Progenitor cell of endocrine pancreas (in vitro differentiated cells): ENCODE data around the gene ATRN. TPM values are rescaled to one million over a fixed set of nuclear protein-coding genes. Genes with fewer than 3 reads are reported as not detected.
A peak's percentile ranks its signal among the peaks of the same experiment; 100 is the strongest.

Source experiments
- DNase-seq: peaks from one replicate; pipeline ENCODE4 v3.0.0; 2021; ENCODE audit warnings: low spot score; ENCODE audit not compliant: unreplicated experiment
- H3K27ac Mint-ChIP-seq: 2 replicates; pipeline ENCODE4 v1.8.0; 2021; ENCODE audit warnings: mild to moderate bottlenecking, moderate library complexity, mixed read lengths
- H3K27me3 Mint-ChIP-seq: 2 replicates; pipeline ENCODE4 v1.8.0; 2021; ENCODE audit warnings: mixed read lengths
- H3K36me3 Mint-ChIP-seq: 2 replicates; pipeline ENCODE4 v1.8.0; 2022; ENCODE audit warnings: mixed read lengths; ENCODE audit not compliant: insufficient read depth
- H3K4me1 Mint-ChIP-seq: 2 replicates; pipeline ENCODE4 v1.8.0; 2021; ENCODE audit warnings: low read depth, mixed read lengths
- H3K4me3 Mint-ChIP-seq: 2 replicates; pipeline ENCODE4 v1.8.0; 2021; ENCODE audit warnings: low read depth, mild to moderate bottlenecking, moderate library complexity, mixed read lengths
- H3K9me3 Mint-ChIP-seq: 2 replicates; pipeline ENCODE4 v1.8.0; 2021; ENCODE audit warnings: low read depth, mixed read lengths
- CTCF ChIP-seq: fragments of 200-600 bp; sonication (generic); IDR thresholded peaks from one replicate; pipeline ENCODE4 v1.5.0; 2021; ENCODE audit warnings: antibody characterized with exemption, mild to moderate bottlenecking; ENCODE audit not compliant: unreplicated experiment
- total RNA-seq: library from RNA; stranded (reverse); gene quantifications from 2 replicates; pipeline ENCODE4 v1.2.1, GENCODE V29; 2021

The ATRN gene
- total RNA-seq, 1 donor from 2014 or later: 54.5 TPM

- no peak for DNase-seq
- no peak for TF ChIP-seq CTCF
- peaks cover 11% of the 10 kb centered on the region for H3K4me1 Mint-ChIP-seq
- H3K27me3 Mint-ChIP-seq: peaks cover 7% of the 10 kb centered on the region
- peaks cover 3% of the 10 kb centered on the region for H3K36me3 Mint-ChIP-seq
- H3K4me3 Mint-ChIP-seq: no peak overlapping the region
- no peaks in the 10 kb centered on the region for H3K9me3 Mint-ChIP-seq
- no peak overlapping the region for H3K27ac Mint-ChIP-seq
Measured at GRCh38 chr20:3654326-3655130, 183.7 kb downstream of the ATRN start.

GRCh38 chr20:3655131-3655405 is 184.2 kb downstream of the ATRN start:
- H3K9me3 Mint-ChIP-seq: no peaks in the 10 kb centered on the region
- DNase-seq: no peak
- H3K27ac Mint-ChIP-seq: no peak overlapping the region
- H3K4me3 Mint-ChIP-seq: no peak overlapping the region
- peaks cover 3% of the 10 kb centered on the region for H3K36me3 Mint-ChIP-seq
- H3K27me3 Mint-ChIP-seq: peaks cover 11% of the 10 kb centered on the region
- no peak for TF ChIP-seq CTCF
- H3K4me1 Mint-ChIP-seq: peaks cover 11% of the 10 kb centered on the region

- no peak overlapping the region for H3K27ac Mint-ChIP-seq
- H3K9me3 Mint-ChIP-seq: no peaks in the 10 kb centered on the region
- TF ChIP-seq CTCF: no peak
- H3K4me1 Mint-ChIP-seq: peaks cover 11% of the 10 kb centered on the region
- DNase-seq: no peak
- peaks cover 31% of the 10 kb centered on the region for H3K27me3 Mint-ChIP-seq
- H3K4me3 Mint-ChIP-seq: no peak overlapping the region
- no peaks in the 10 kb centered on the region for H3K36me3 Mint-ChIP-seq
Measured at GRCh38 chr20:3658019-3658715, 187.3 kb downstream of the ATRN start.

GRCh38 chr20:3658716-3659491 is 188.1 kb downstream of the ATRN start:
- Mint-ChIP-seq H3K27me3 (peaks cover 36% of the 10 kb centered on the region), H3K27ac (peak overlapping the region; percentile 74), H3K4me1 (peaks cover 8% of the 10 kb centered on the region), H3K4me3 (peak overlapping the region; percentile 1), H3K9me3 (no peaks in the 10 kb centered on the region), H3K36me3 (no peaks in the 10 kb centered on the region)
- DNase-seq: no peak
- no peak for TF ChIP-seq CTCF
